Measurements from ENCODE around the gene RNF126.

RNF126 gene

GRCh38 chr19:681029-682019, 18.3 kb upstream of the RNF126 start:
- Histone ChIP-seq H3K36me3 (ENCODE audit: control insufficient read depth, low read length) (no peaks in the 10 kb centered on the region), H3K4me2 (ENCODE audit: low read length) (peak overlapping the region; percentile 81), H3K9me3 (ENCODE audit: control insufficient read depth, insufficient read depth, low read length) (no peaks in the 10 kb centered on the region), H3K4me1 (ENCODE audit: control insufficient read depth, low read length) (peaks cover 17% of the 10 kb centered on the region), H3K4me3 (ENCODE audit: low read length) (peak overlapping the region; percentile 79), H3K27ac (ENCODE audit: low read depth, low read length) (peak overlapping the region; percentile 56; the same call in 1 of the 2 replicates), H3K27me3 (ENCODE audit: control insufficient read depth, low read length) (no peaks in the 10 kb centered on the region), H3F3A (ENCODE audit: control insufficient read depth, insufficient read depth) (0 out of 2 replicates have a peak, but pooled peaks cover 4% of the 10 kb centered on the region), H3K9me2 (replicated peaks; ENCODE audit: control insufficient read depth, low read length) (no peaks in the 10 kb centered on the region), H3K79me2 (ENCODE audit: control insufficient read depth, low read length) (peaks cover 5% of the 10 kb centered on the region; the same call in 1 of the 2 replicates), H4K20me1 (ENCODE audit: control insufficient read depth, insufficient read depth, low read depth, low read length) (no peaks in the 10 kb centered on the region; the same call in 1 of the 2 replicates)
- no peak for TF ChIP-seq EZH2phosphoT487 (IDR thresholded peaks at IDR 0.05; ENCODE audit: borderline replicate concordance, low read length)
- no peak for TF ChIP-seq CTCF (IDR thresholded peaks at IDR 0.05; ENCODE audit: low read depth, low read length, poor library complexity, severe bottlenecking)

- no peaks in the 10 kb centered on the region for H3K9me3 ChIP-seq (ENCODE audit: control insufficient read depth, insufficient read depth, low read length)
- no peaks in the 10 kb centered on the region for H3K36me3 ChIP-seq (ENCODE audit: control insufficient read depth, low read length)
- H4K20me1 ChIP-seq (ENCODE audit: control insufficient read depth, insufficient read depth, low read depth, low read length), result no peaks in the 10 kb centered on the region; the same call in 1 of the 2 replicates
- no peaks in the 10 kb centered on the region for H3K9me2 ChIP-seq (replicated peaks; ENCODE audit: control insufficient read depth, low read length)
- H3K79me2 ChIP-seq (ENCODE audit: control insufficient read depth, low read length), result peaks cover 5% of the 10 kb centered on the region; the same call in 1 of the 2 replicates
- peaks cover 17% of the 10 kb centered on the region for H3K4me1 ChIP-seq (ENCODE audit: control insufficient read depth, low read length)
- peak overlapping the region; percentile 56 for H3K27ac ChIP-seq (ENCODE audit: low read depth, low read length)
- H3K27me3 ChIP-seq (ENCODE audit: control insufficient read depth, low read length), result peaks cover 4% of the 10 kb centered on the region
- H3F3A ChIP-seq (ENCODE audit: control insufficient read depth, insufficient read depth), result 0 out of 2 replicates have a peak, but pooled peaks cover 4% of the 10 kb centered on the region
- TF ChIP-seq CTCF (IDR thresholded peaks at IDR 0.05; ENCODE audit: low read depth, low read length, poor library complexity, severe bottlenecking) (peak; percentile 56), EZH2phosphoT487 (IDR thresholded peaks at IDR 0.05; ENCODE audit: borderline replicate concordance, low read length) (no peak)
- peak overlapping the region; percentile 91 for H3K4me2 ChIP-seq (ENCODE audit: low read length)
- H3K4me3 ChIP-seq (ENCODE audit: low read length), result peak overlapping the region; percentile 91
Observed at GRCh38 chr19:680287-681028, 17.4 kb upstream of the RNF126 start.

GRCh38 chr19:679418-680286, 16.6 kb upstream of the RNF126 start:
- no peaks in the 10 kb centered on the region for H3K9me3 ChIP-seq (ENCODE audit: control insufficient read depth, insufficient read depth, low read length)
- H3K4me2 ChIP-seq (ENCODE audit: low read length), result peak overlapping the region; percentile 91
- H3K27me3 ChIP-seq (ENCODE audit: control insufficient read depth, low read length), result peaks cover 12% of the 10 kb centered on the region
- peaks cover 17% of the 10 kb centered on the region for H3K4me1 ChIP-seq (ENCODE audit: control insufficient read depth, low read length)
- TF ChIP-seq EZH2phosphoT487 (IDR thresholded peaks at IDR 0.05; ENCODE audit: borderline replicate concordance, low read length), result no peak
- no peak for TF ChIP-seq CTCF (IDR thresholded peaks at IDR 0.05; ENCODE audit: low read depth, low read length, poor library complexity, severe bottlenecking)
- H3K9me2 ChIP-seq (replicated peaks; ENCODE audit: control insufficient read depth, low read length), result no peaks in the 10 kb centered on the region
- no peaks in the 10 kb centered on the region; the same call in 1 of the 2 replicates for H4K20me1 ChIP-seq (ENCODE audit: control insufficient read depth, insufficient read depth, low read depth, low read length)
- 0 out of 2 replicates have a peak, but pooled peaks cover 4% of the 10 kb centered on the region for H3F3A ChIP-seq (ENCODE audit: control insufficient read depth, insufficient read depth)
- H3K4me3 ChIP-seq (ENCODE audit: low read length), result peak overlapping the region; percentile 91
- peaks cover 5% of the 10 kb centered on the region; the same call in 1 of the 2 replicates for H3K79me2 ChIP-seq (ENCODE audit: control insufficient read depth, low read length)
- peak overlapping the region; percentile 54 for H3K27ac ChIP-seq (ENCODE audit: low read depth, low read length)
- H3K36me3 ChIP-seq (ENCODE audit: control insufficient read depth, low read length), result no peaks in the 10 kb centered on the region

Measured in DOHH2 (cell line).